Gastroesophageal sphincter (tissue), 3 donors: ENCODE data around the gene PTPRN2.

Experiments
- EP300 ChIP-seq: sonication (generic); formaldehyde crosslinking; IDR thresholded peaks from one replicate; pipeline ENCODE4 v1.6.1; 2017; ENCODE audit warnings: antibody characterized with exemption, mild to moderate bottlenecking
- POLR2A ChIP-seq, 2 donors: fragments of 450-650 bp; IDR thresholded peaks; one replicate each; pipeline ENCODE4 v1.6.1; 2017; ENCODE audit warnings: antibody characterized with exemption in 2 of 2, mild to moderate bottlenecking in 2 of 2, moderate library complexity in 1 of 2
- POLR2AphosphoS5 ChIP-seq: sonication (generic); formaldehyde crosslinking; IDR thresholded peaks from one replicate; pipeline ENCODE4 v1.6.1; 2017; ENCODE audit warnings: antibody characterized with exemption
- TF ChIP-seq, protein P1 (sequence below), 4 experiments: fragments of 200-600 bp in 2 of 4; fragments of 450-650 bp in 2 of 4; sonication (generic) in 1 of 4; IDR thresholded peaks; one replicate each; pipeline ENCODE4 v1.5.1; 2017 to 2019; ENCODE audit warnings: antibody characterized with exemption in 4 of 4, mild to moderate bottlenecking in 2 of 4, moderate library complexity in 2 of 4

- TF ChIP-seq, protein P1, sequence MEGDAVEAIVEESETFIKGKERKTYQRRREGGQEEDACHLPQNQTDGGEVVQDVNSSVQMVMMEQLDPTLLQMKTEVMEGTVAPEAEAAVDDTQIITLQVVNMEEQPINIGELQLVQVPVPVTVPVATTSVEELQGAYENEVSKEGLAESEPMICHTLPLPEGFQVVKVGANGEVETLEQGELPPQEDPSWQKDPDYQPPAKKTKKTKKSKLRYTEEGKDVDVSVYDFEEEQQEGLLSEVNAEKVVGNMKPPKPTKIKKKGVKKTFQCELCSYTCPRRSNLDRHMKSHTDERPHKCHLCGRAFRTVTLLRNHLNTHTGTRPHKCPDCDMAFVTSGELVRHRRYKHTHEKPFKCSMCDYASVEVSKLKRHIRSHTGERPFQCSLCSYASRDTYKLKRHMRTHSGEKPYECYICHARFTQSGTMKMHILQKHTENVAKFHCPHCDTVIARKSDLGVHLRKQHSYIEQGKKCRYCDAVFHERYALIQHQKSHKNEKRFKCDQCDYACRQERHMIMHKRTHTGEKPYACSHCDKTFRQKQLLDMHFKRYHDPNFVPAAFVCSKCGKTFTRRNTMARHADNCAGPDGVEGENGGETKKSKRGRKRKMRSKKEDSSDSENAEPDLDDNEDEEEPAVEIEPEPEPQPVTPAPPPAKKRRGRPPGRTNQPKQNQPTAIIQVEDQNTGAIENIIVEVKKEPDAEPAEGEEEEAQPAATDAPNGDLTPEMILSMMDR (IDR thresholded peaks at IDR 0.05), result no peak
- TF ChIP-seq POLR2A (IDR thresholded peaks at IDR 0.05) (no peak), POLR2AphosphoS5 (no peak), EP300 (no peak)
Observed at GRCh38 chr7:158560386-158560785, 27.2 kb downstream of the PTPRN2 start.
